Pancreas (tissue), 10 donors: ENCODE data around the gene BTBD9. TPM values are rescaled to one million over a fixed set of nuclear protein-coding genes. Genes with fewer than 3 reads are reported as not detected.

Source experiments
- ATAC-seq, 4 donors: fragments of 200-7000 bp; cut with Tn5 transposase; one replicate each; pipeline versions ENCODE4 v1.8.0 to v1.9.1; 2020; ENCODE audit warnings: mild to moderate bottlenecking in 4 of 4, moderate library complexity in 4 of 4
- DNase-seq, 6 donors: peaks; one replicate each; pipeline ENCODE4 v3.0.0-alpha.2; 2020
- FAIRE-seq: peaks from 2 replicates; lab custom pipeline; 2012; peaks lifted over from hg19 to GRCh38; lab: Jason Lieb, UNC
- H3K27ac ChIP-seq, 4 donors: fragments of 200-600 bp; sonication (generic); 1 replicate in 3 of 4; 2 replicates in 1 of 4; pipeline versions ENCODE4 v1.5.0 to v1.8.0; 2020
- H3K27me3 ChIP-seq, 4 donors: fragments of 200-600 bp; one replicate each; pipeline ENCODE4 v1.8.0; 2021
- H3K36me3 ChIP-seq, 3 donors: fragments of 200-600 bp; sonication (generic) in 1 of 3; one replicate each; pipeline versions ENCODE4 v1.5.0 to v1.8.0; 2020 to 2021
- H3K4me1 ChIP-seq, 3 donors: fragments of 200-600 bp; one replicate each; pipeline ENCODE4 v1.8.0; 2021
- H3K4me3 ChIP-seq, 4 donors: fragments of 200-600 bp; sonication (generic) in 2 of 4; one replicate each; pipeline versions ENCODE4 v1.5.0 to v1.8.0; 2020 to 2021
- H3K9me3 ChIP-seq, 4 donors: fragments of 200-600 bp; one replicate each; pipeline ENCODE4 v1.8.0; 2021
- CTCF ChIP-seq, 4 donors: fragments of 200-600 bp; sonication (generic) in 3 of 4; IDR thresholded peaks; one replicate each; pipeline versions ENCODE4 v1.5.0 to v1.8.0; 2021; ENCODE audit warnings: antibody characterized with exemption in 4 of 4
- WGBS, 2 donors: extraction: QIAGEN DNeasy Blood & Tissue Kit; methylation state at CpG; one replicate each; pipeline ENCODE4 v1.1.7; 2013; 5-methylcytosine and 5-hydroxymethylcytosine counted together
- intact Hi-C, 3 donors: fragments of 100-400 bp; cut with DNase I; formaldehyde crosslinking; loops; one replicate each; pipeline versions ENCODE4 v1.11.1 to v1.14.2; 2022
- polyA plus RNA-seq, 2 donors: library from polyadenylated mRNA; stranded (reverse); fragments of 200-250 nt; gene quantifications; one replicate each; pipeline ENCODE4 v1.2.3, GENCODE V29; 2013
- total RNA-seq, 6 donors: library from RNA; stranded (reverse); fragmentation: NEBNext Ultra II Directional in 4 of 6; extraction: Animal tissue kit (Norgen Biotek cat#: 25700) in 4 of 6; gene quantifications; one replicate each; pipeline versions ENCODE4 v1.2.1 to v1.2.4, GENCODE V29; 2021 to 2023
- donor health status: healthy with polysubstance abuse.
- donor health status: DM: no; HTN: no; CAD: no; lungs with moderate emphysema.
- donor health status: DM: no; HTN: no; CAD: no.
- donor health status: control.
- donor health status: control.
- donor health status: Bipolar disorder and iron deficiency.
- donor health status: DM: yes; HTN: yes; CAD: no.
- donor health status: DM: no; HTN: no; CAD: no.
- donor health status: DM: no; HTN: no; CAD: no.
- donor health status: DM: yes; HTN: yes; CAD: no.

The BTBD9 gene
- total and polyA plus RNA-seq, 8 donors: 2.2 to 11.0 (median 7.1) TPM

- ATAC-seq (no peak), FAIRE-seq (no peak), DNase-seq (no peak)
- Histone ChIP-seq H3K36me3 (no peaks in the 10 kb centered on the region), H3K4me1 (no peaks in the 10 kb centered on the region), H3K27ac (no peak overlapping the region), H3K9me3 (no peaks in the 10 kb centered on the region), H3K4me3 (no peak overlapping the region), H3K27me3 (no peaks in the 10 kb centered on the region)
- 92 to 93% methylated on average over 20 of the region's 20 CpGs for WGBS, 2 donors
- no peak for TF ChIP-seq CTCF (IDR thresholded peaks at IDR 0.05)
- intact Hi-C loops: no loop called here
Measured at GRCh38 chr6:38187811-38188590, 451.7 kb downstream of the BTBD9 start.

GRCh38 chr6:38187325-38187724 lies 452.4 kb downstream of the BTBD9 start:
- TF ChIP-seq CTCF (IDR thresholded peaks at IDR 0.05): no peak
- ATAC-seq: no peak
- Histone ChIP-seq H3K27ac (no peak overlapping the region), H3K27me3 (no peaks in the 10 kb centered on the region), H3K9me3 (no peaks in the 10 kb centered on the region), H3K4me1 (no peaks in the 10 kb centered on the region), H3K36me3 (no peaks in the 10 kb centered on the region), H3K4me3 (no peak overlapping the region)
- DNase-seq: no peak
- intact Hi-C loops: no loop called here
- FAIRE-seq: no peak
- WGBS, 2 donors: 82 to 85% methylated on average over 8 of the region's 8 CpGs

GRCh38 chr6:38185752-38186151 lies 454.0 kb downstream of the BTBD9 start:
- H3K4me1 ChIP-seq: no peaks in the 10 kb centered on the region
- H3K4me3 ChIP-seq: no peak overlapping the region
- no peaks in the 10 kb centered on the region for H3K27me3 ChIP-seq
- no peak for ATAC-seq
- no peaks in the 10 kb centered on the region for H3K36me3 ChIP-seq
- no peak overlapping the region for H3K27ac ChIP-seq
- WGBS, 2 donors: 92 to 93% methylated on average over 8 of the region's 8 CpGs
- TF ChIP-seq CTCF (IDR thresholded peaks at IDR 0.05): no peak
- H3K9me3 ChIP-seq: no peaks in the 10 kb centered on the region
- no peak for FAIRE-seq
- DNase-seq: no peak
- intact Hi-C loops: no loop called here

GRCh38 chr6:38185244-38185643 lies 454.5 kb downstream of the BTBD9 start:
- ATAC-seq (no peak), DNase-seq (no peak), FAIRE-seq (no peak)
- no peak for TF ChIP-seq CTCF (IDR thresholded peaks at IDR 0.05)
- Histone ChIP-seq H3K36me3 (no peaks in the 10 kb centered on the region), H3K4me3 (no peak overlapping the region), H3K4me1 (no peaks in the 10 kb centered on the region), H3K27ac (no peak overlapping the region), H3K9me3 (no peaks in the 10 kb centered on the region), H3K27me3 (no peaks in the 10 kb centered on the region)
- intact Hi-C loops: no loop called here
- WGBS, 2 donors: 94 to 97% methylated on average over 6 of the region's 6 CpGs

GRCh38 chr6:38184585-38185080 lies 455.1 kb downstream of the BTBD9 start:
- Histone ChIP-seq H3K27me3 (no peaks in the 10 kb centered on the region), H3K36me3 (no peaks in the 10 kb centered on the region), H3K4me1 (no peaks in the 10 kb centered on the region), H3K9me3 (no peaks in the 10 kb centered on the region), H3K27ac (no peak overlapping the region), H3K4me3 (no peak overlapping the region)
- intact Hi-C loops: no loop called here
- ATAC-seq: no peak
- DNase-seq: no peak
- no peak for FAIRE-seq
- 86% methylated on average over 11 of the region's 11 CpGs for WGBS, 2 donors
- no peak for TF ChIP-seq CTCF (IDR thresholded peaks at IDR 0.05)
